Epidermal melanocyte (primary cell): Measurements from ENCODE around the gene TOMM22.

Experiments
- DNase-seq: peaks from one replicate; pipeline ENCODE4 v3.0.0; 2011; ENCODE audit warnings: low spot score; ENCODE audit not compliant: insufficient read length

Gene TOMM22

GRCh38 chr22:38696606-38697424 is 15.1 kb downstream of the TOMM22 start:
- DNase-seq = no peak

- DNase-seq = no peak
Observed at GRCh38 chr22:38697425-38698089, 15.8 kb downstream of the TOMM22 start.

- no peak for DNase-seq
Observed at GRCh38 chr22:38698407-38699094, 16.8 kb downstream of the TOMM22 start.

- no peak for DNase-seq
Observed at GRCh38 chr22:38699143-38699542, 17.4 kb downstream of the TOMM22 start.

- DNase-seq = no peak
Observed at GRCh38 chr22:38699784-38700183, 18.0 kb downstream of the TOMM22 start.

GRCh38 chr22:38700270-38700788 is 18.6 kb downstream of the TOMM22 start:
- DNase-seq = no peak

- peak; percentile 63 for DNase-seq
Observed at GRCh38 chr22:38700789-38701628, 19.3 kb downstream of the TOMM22 start, which contains the start of gene JOSD1. Gene JOSD1, minus strand, starts transcription at chr22:38700943. Its CDS starts 956 bp downstream, at chr22:38699987.

GRCh38 chr22:38704654-38705234 is 23.0 kb downstream of the TOMM22 start:
- no peak for DNase-seq

GRCh38 chr22:38705235-38706100 is 23.7 kb downstream of the TOMM22 start, which contains the start of gene GTPBP1:
Gene GTPBP1, plus strand, starts transcription at chr22:38705944. Its CDS starts 12 bp downstream, at chr22:38705956.
- peak; percentile 99 for DNase-seq

GRCh38 chr22:38706101-38706900 is 24.5 kb downstream of the TOMM22 start:
- DNase-seq = peak; percentile 59

GRCh38 chr22:38706901-38707195 is 25.1 kb downstream of the TOMM22 start:
- no peak for DNase-seq

GRCh38 chr22:38707346-38707745 is 25.6 kb downstream of the TOMM22 start:
- DNase-seq = no peak

- DNase-seq = no peak
Observed at GRCh38 chr22:38707984-38708383, 26.2 kb downstream of the TOMM22 start.

GRCh38 chr22:38709306-38709705 is 27.5 kb downstream of the TOMM22 start:
- DNase-seq = no peak

GRCh38 chr22:38710351-38710750 is 28.6 kb downstream of the TOMM22 start:
- no peak for DNase-seq

- DNase-seq = no peak
Observed at GRCh38 chr22:38710866-38711265, 29.1 kb downstream of the TOMM22 start.

GRCh38 chr22:38712486-38713207 is 30.9 kb downstream of the TOMM22 start:
- no peak for DNase-seq

GRCh38 chr22:38713921-38714320 is 32.2 kb downstream of the TOMM22 start:
- no peak for DNase-seq
